Calu3 (cell line): ENCODE measurements around the gene PBX1. TPM values are rescaled to one million over a fixed set of nuclear protein-coding genes. Genes with fewer than 3 reads are reported as not detected.

Source experiments
- BruUV-seq: library from RNA; stranded (reverse); fragments of 400-500 nt; replicated peaks from 2 replicates; lab custom pipeline; 2021; lab: Mats Ljungman, UMichigan
- CTCF ChIA-PET: fragments of 300-600 bp; sonication (Branson Sonifier 250); formaldehyde crosslinking; loops from one replicate; lab custom pipeline; 2022; ENCODE audit warnings: antibody characterized with exemption; lab: Charles Lee
- DNase-seq: peaks from one replicate; pipeline ENCODE4 v3.0.0; 2022
- H3K27ac Mint-ChIP-seq: one replicate; pipeline ENCODE4 v1.8.0; 2022; ENCODE audit warnings: mixed read lengths; ENCODE audit not compliant: unreplicated experiment
- H3K27me3 Mint-ChIP-seq: one replicate; pipeline ENCODE4 v1.8.0; 2022; ENCODE audit warnings: mixed read lengths; ENCODE audit not compliant: unreplicated experiment
- H3K36me3 Mint-ChIP-seq: one replicate; pipeline ENCODE4 v1.8.0; 2022; ENCODE audit warnings: mild to moderate bottlenecking, moderate library complexity, mixed read lengths; ENCODE audit not compliant: insufficient read depth, unreplicated experiment
- H3K4me1 Mint-ChIP-seq: one replicate; pipeline ENCODE4 v1.8.0; 2022; ENCODE audit warnings: mild to moderate bottlenecking, low read depth, mixed read lengths; ENCODE audit not compliant: unreplicated experiment
- H3K4me3 Mint-ChIP-seq: one replicate; pipeline ENCODE4 v1.8.0; 2022; ENCODE audit warnings: mild to moderate bottlenecking, low read depth, moderate library complexity, mixed read lengths; ENCODE audit not compliant: unreplicated experiment
- H3K9me3 Mint-ChIP-seq: one replicate; pipeline ENCODE4 v1.8.0; 2022; ENCODE audit warnings: low read depth, mixed read lengths; ENCODE audit not compliant: unreplicated experiment
- intact Hi-C: fragments of 100-400 bp; cut with micrococcal nuclease; formaldehyde crosslinking; loops from one replicate; pipeline ENCODE4 v1.10.0; 2022; ENCODE audit not compliant: unreplicated experiment
- total RNA-seq: library from RNA; stranded (reverse); gene quantifications from 2 replicates; pipeline ENCODE4 v1.2.3, GENCODE V29; 2022
- TF ChIP-seq, protein P1 (sequence below): fragments of 200-600 bp; IDR thresholded peaks from one replicate; pipeline ENCODE4 v1.8.0; 2022; ENCODE audit warnings: antibody characterized with exemption; ENCODE audit not compliant: unreplicated experiment

Gene PBX1
- total RNA-seq, 1 experiment from 2014 or later = 22.5 TPM

DNA sequence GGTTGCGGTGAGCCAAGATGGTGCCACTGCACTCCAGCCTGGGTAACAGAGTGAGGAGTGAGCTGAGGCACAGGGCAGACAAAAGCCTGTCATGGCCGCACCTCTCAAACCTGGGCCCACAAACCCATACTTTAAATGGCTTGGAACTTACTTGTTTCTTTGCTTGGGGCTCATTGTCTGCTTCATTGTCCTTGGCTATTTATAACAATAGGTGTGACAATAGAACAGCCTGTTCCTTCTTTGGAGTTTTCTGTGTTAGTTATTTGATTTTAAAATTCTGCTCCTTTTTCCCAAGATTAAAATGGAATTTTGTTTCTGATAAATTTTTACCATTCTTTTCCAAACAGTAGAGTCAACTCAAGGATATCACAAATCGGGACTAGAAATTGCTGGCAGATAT, 94.7 kb downstream of the PBX1 start:
- no TSS peak for BruUV-seq
- peaks cover 52% of the 10 kb centered on the region for H3K4me1 Mint-ChIP-seq
- H3K36me3 Mint-ChIP-seq = peaks cover 8% of the 10 kb centered on the region
- CTCF ChIA-PET = no interaction called here
- H3K27me3 Mint-ChIP-seq = no peaks in the 10 kb centered on the region
- DNase-seq = no peak
- H3K9me3 Mint-ChIP-seq = no peaks in the 10 kb centered on the region
- intact Hi-C loops = no loop called here
- TF ChIP-seq, protein P1, sequence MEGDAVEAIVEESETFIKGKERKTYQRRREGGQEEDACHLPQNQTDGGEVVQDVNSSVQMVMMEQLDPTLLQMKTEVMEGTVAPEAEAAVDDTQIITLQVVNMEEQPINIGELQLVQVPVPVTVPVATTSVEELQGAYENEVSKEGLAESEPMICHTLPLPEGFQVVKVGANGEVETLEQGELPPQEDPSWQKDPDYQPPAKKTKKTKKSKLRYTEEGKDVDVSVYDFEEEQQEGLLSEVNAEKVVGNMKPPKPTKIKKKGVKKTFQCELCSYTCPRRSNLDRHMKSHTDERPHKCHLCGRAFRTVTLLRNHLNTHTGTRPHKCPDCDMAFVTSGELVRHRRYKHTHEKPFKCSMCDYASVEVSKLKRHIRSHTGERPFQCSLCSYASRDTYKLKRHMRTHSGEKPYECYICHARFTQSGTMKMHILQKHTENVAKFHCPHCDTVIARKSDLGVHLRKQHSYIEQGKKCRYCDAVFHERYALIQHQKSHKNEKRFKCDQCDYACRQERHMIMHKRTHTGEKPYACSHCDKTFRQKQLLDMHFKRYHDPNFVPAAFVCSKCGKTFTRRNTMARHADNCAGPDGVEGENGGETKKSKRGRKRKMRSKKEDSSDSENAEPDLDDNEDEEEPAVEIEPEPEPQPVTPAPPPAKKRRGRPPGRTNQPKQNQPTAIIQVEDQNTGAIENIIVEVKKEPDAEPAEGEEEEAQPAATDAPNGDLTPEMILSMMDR = no peak
- H3K27ac Mint-ChIP-seq = no peak overlapping the region
- H3K4me3 Mint-ChIP-seq = no peak overlapping the region

DNA sequence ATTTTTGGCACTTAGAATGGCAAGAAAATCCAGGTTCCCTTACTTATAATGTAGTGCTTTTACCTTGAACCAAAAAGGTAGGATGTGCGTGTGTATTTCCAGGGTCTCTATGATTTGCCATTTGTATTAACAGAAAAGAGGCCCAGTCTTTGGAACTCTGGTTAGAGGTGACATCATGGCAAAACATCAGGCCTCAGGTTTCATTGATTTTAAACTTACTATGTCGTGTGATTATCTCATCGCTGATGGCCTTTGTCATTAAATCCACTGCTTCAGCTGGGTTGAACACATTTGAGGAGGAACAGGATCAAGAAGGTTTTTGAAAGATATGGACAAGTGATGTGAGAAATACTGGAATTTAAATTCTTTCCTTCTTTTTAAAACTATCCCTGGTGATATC, 95.2 kb downstream of the PBX1 start:
- no peaks in the 10 kb centered on the region for H3K27me3 Mint-ChIP-seq
- no peaks in the 10 kb centered on the region for H3K9me3 Mint-ChIP-seq
- no TSS peak for BruUV-seq
- H3K27ac Mint-ChIP-seq = no peak overlapping the region
- H3K4me1 Mint-ChIP-seq = peaks cover 51% of the 10 kb centered on the region
- intact Hi-C loops = no loop called here
- no peak overlapping the region for H3K4me3 Mint-ChIP-seq
- peaks cover 9% of the 10 kb centered on the region for H3K36me3 Mint-ChIP-seq
- DNase-seq = no peak
- TF ChIP-seq, protein P1 = no peak
- CTCF ChIA-PET = no interaction called here

DNA sequence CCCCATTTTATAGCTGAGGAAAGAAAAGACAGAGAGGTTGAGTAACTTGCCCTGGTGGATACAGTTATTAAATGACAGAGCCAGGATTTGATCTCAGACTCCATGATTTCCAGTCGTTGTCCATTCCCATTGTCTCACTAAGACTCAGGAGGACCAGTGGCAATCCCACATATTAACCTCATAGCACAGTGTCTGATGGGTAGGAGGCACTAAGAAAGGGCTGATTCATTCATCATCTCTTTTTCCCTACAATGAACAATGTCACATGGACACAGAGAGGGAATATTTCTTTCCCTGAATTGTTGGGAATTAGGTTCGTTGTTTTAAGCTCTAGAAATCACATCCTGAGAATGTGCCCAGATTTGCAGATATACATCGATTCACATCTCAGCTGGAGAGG, 99.9 kb downstream of the PBX1 start:
- peaks cover 56% of the 10 kb centered on the region for H3K4me1 Mint-ChIP-seq
- CTCF ChIA-PET = interaction anchor here (1.0 to 2.4 kb wide), 6 partner anchors 10 to 113 kb away, joined by 3 to 11 read pairs (median 6); no protein-coding TSS in a partner anchor
- no peak overlapping the region for H3K4me3 Mint-ChIP-seq
- peak overlapping the region; percentile 88 for H3K27ac Mint-ChIP-seq
- H3K36me3 Mint-ChIP-seq = peaks cover 21% of the 10 kb centered on the region
- intact Hi-C loops = no loop called here
- no peaks in the 10 kb centered on the region for H3K27me3 Mint-ChIP-seq
- H3K9me3 Mint-ChIP-seq = no peaks in the 10 kb centered on the region
- no peak for DNase-seq
- TF ChIP-seq, protein P1 = no peak
- BruUV-seq = no TSS peak

DNA sequence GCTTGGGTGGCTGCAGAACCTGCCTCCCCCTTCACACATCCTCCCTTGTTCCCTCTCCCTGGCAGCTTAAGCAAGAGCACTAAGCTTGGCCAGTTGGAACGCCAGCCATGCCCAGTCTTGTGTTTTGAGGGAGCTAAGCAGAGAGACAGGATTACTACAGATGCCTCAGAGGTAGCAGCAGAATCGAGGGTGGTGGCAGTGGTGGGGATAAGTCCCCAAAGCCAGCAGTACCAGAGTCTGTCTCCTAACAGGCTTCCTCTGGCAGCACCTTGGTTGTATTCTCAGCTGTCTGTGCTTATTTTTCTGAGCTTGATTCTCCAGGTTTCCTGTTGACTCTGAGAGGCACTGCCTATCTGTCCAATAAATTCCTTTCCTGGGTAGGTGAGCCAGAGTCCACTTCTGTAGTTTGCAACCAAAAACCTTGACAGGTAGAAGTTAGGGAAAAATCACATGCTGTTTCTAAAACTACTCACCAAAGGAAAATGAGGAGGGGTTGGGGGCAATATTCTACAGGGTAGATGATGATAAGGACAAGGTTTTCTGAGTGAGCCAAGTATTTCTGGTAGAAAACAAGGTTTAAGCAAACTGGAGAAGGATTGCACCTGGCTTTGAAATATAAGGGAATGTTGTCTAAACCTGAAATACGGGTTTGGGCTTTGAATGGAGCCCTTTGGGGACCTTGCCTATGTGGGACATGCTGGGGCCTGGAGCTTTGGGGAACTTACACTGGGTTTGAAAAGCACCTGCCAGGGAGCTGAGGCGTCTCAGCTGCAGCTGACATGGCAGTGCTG, 100.8 kb downstream of the PBX1 start:
- Mint-ChIP-seq H3K9me3 (peaks cover 3% of the 10 kb centered on the region), H3K4me3 (peak overlapping the region; percentile 50), H3K27me3 (no peaks in the 10 kb centered on the region), H3K36me3 (peaks cover 21% of the 10 kb centered on the region), H3K4me1 (peaks cover 65% of the 10 kb centered on the region), H3K27ac (peak overlapping the region; percentile 88)
- CTCF ChIA-PET = interaction anchor here (0.6 to 2.4 kb wide), 16 partner anchors 8 to 183 kb away, joined by 3 to 16 read pairs (median 4); partner anchors contain the start of gene PBX1
- intact Hi-C loops = loop anchor here (2.0 to 5.0 kb wide), 5 partner anchors 23 to 127 kb away; partner anchors contain the start of gene PBX1
- TF ChIP-seq, protein P1 = no peak
- peak; percentile 72 for DNase-seq
- no TSS peak for BruUV-seq
